Gastrocnemius medialis (tissue), 4 donors: ENCODE data around the gene RAD51B.

Experiments used
- CTCF ChIP-seq, 5 experiments: fragments of 450-650 bp in 3 of 5; fragments of 200-600 bp in 2 of 5; sonication (generic) in 2 of 5; IDR thresholded peaks in 4 of 5; conservative IDR thresholded peaks in 1 of 5; 1 replicate in 4 of 5; 2 replicates in 1 of 5; pipeline ENCODE4 v1.5.1; 2016 to 2019; ENCODE audit warnings: antibody characterized with exemption in 5 of 5, mild to moderate bottlenecking in 3 of 5, moderate library complexity in 3 of 5
- POLR2A ChIP-seq, 2 donors: fragments of 450-650 bp; IDR thresholded peaks; one replicate each; pipeline ENCODE4 v1.6.1; 2017; ENCODE audit warnings: antibody characterized with exemption in 2 of 2, mild to moderate bottlenecking in 2 of 2, moderate library complexity in 2 of 2

DNA sequence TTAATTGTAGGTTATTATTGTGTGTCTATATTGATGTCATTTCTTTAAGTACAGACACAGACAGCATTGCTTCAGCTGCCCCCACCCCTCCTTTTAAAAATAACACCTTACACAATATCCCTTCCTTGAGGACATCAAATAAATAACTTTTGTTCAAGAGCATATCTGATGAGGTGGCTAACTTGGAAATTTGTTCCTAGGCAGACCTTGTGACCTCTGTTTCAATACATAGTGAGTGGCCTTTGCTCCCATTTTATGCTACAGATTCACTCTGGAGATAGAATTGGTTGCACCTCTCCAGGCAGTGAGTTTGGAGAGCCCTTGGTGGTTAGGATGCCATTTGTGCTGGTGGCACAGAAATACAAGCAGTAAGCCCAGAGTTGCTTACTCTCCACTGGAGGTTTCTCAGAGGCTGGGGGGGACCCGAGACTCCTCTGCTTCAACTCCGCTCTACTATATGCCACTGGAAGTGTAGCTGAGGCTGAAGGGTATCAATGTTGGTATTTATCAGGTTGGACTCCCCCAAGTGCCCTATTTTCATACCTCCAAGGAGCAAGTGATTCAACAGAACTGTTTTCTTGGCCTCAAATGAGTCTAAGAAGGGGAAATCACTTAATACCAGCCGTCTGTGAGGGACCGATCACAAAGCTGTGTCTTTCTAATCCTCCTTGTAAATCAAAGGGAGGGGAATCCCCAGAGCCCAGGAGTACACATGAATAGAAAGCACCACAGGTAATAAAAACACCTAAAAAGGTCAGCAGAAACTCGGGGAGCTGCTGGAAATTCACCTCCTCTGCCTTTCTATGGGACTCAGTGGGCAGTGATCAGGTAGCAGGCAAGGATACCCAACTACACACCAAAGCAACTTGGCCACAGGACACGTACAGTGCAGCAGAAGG is 463.1 kb downstream of the RAD51B start:
- no peak for TF ChIP-seq CTCF (IDR thresholded peaks at IDR 0.05 in 4 of 5, conservative IDR thresholded peaks at IDR 0.05 in 1 of 5)
- no peak for TF ChIP-seq POLR2A (IDR thresholded peaks at IDR 0.05)
